KOPT-K1 (cell line): ENCODE data around the gene MSTN.
"Not testable (repeated sequence)": the region's sequence is repeated elsewhere in the genome, so short reads cannot be mapped to it uniquely, and the experiment has no call there.

Experiments used
- H3K27ac ChIP-seq: fragments of 200-600 bp; sonication (generic); 2 replicates; pipeline ENCODE4 v1.5.1; 2016; ENCODE audit warnings: antibody characterized with exemption, mild to moderate bottlenecking, low read depth, low read length; ENCODE audit not compliant: poor library complexity, severe bottlenecking
- H3K36me3 ChIP-seq: fragments of 200-600 bp; sonication (generic); 2 replicates; pipeline ENCODE4 v1.5.1; 2017; ENCODE audit warnings: antibody characterized with exemption, mild to moderate bottlenecking, low read length, moderate library complexity; ENCODE audit not compliant: insufficient read depth
- H3K9me3 ChIP-seq: fragments of 200-600 bp; sonication (generic); 2 replicates; pipeline ENCODE4 v1.5.1; 2017; ENCODE audit warnings: antibody characterized with exemption, low read length, mild to moderate bottlenecking; ENCODE audit not compliant: insufficient read depth, poor library complexity, severe bottlenecking

Gene MSTN

DNA sequence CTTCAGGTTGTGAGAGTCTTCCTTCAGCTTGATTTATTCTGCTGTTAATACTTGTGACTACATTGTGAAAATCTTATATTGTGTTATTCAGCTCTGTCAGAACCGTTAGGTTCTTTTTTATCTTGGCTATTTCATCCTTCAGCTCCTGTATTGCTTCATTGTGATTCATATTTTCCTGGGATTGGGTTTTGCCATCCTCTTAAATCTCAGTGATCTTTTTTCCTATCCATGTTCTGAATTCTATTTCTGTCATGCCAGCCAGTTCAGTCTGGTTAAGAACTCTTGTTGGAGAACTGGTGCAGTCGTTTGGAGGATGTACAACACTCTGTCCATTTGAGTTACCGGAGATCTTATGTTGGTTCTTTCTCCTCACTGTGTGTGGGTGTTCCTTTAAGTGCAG lies 19.1 kb downstream of the MSTN start:
- Histone ChIP-seq H3K27ac (no peak overlapping the region), H3K9me3 (no peaks in the 10 kb centered on the region), H3K36me3 (no peaks in the 10 kb centered on the region)

DNA sequence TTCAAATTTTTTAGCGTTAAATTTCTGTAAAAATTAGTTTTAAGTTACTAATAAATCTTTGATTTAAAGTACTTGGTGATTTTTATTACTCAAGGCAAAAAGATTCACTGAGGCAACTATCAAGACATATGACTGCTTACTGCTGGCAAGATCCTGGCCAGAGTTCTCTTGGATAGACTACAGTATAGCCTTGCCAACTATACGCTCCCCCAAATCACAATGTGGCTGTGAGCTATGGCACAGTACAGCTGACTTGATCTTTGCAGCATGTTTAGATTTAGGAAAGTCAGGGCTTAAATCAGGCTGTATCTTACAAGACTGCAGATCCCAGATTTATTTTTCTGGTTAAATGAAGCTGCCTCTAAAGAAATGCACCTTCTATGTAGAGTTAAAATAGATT lies 26.5 kb downstream of the MSTN start:
- H3K36me3 ChIP-seq = no peaks in the 10 kb centered on the region
- no peaks in the 10 kb centered on the region for H3K9me3 ChIP-seq
- no peak overlapping the region for H3K27ac ChIP-seq

DNA sequence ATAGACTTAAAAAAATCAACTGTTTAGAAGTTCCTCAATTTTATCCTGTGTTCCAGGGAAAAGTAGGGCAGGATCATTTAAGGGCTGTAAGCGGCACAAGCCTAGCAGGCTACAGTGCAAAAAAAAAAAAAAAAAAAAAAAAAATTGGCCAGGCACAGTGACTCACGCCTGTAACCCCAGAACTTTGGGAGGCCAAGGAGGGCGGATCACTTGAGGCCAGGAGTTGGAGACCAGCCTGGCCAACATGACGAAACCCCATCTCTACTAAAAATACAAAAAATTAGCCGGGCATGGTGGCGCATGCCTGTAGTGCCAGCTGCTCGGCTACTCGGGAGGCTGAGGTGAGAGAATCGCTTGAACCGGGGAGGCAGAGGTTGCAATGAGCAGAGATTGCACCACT lies 28.1 kb downstream of the MSTN start:
- not testable (repeated sequence) for H3K27ac ChIP-seq, H3K9me3 ChIP-seq, H3K36me3 ChIP-seq

DNA sequence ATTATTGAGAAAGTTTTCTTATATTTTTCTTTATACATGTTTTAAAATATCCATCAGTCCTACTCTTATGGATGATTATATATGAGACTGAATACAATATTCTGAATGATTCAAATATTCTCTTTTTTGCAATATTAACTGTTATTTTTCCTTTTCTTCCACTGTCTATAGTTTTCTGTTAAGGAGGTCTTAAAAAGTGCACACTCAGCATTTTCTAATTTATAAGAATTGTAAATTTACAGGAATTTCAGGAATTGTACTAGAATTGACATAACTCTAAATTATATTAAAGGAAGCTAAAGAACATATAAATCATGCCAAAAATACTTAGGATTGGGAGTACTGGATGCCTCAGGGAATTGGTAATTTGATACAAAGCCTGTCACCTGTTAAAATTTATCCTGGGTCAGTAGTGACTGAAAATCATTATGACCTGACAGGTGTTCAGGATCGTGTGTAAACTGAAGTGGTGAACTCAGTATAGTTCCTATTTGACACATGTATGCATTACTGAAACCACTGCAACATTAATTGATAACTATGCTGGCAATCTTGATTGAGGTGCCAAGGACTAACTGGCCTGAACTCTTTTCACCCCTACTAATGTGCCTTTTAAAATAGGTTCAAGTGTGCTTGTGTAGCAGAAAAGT lies 30.4 kb downstream of the MSTN start:
- Histone ChIP-seq H3K27ac (no peak overlapping the region), H3K9me3 (no peaks in the 10 kb centered on the region), H3K36me3 (no peaks in the 10 kb centered on the region)

DNA sequence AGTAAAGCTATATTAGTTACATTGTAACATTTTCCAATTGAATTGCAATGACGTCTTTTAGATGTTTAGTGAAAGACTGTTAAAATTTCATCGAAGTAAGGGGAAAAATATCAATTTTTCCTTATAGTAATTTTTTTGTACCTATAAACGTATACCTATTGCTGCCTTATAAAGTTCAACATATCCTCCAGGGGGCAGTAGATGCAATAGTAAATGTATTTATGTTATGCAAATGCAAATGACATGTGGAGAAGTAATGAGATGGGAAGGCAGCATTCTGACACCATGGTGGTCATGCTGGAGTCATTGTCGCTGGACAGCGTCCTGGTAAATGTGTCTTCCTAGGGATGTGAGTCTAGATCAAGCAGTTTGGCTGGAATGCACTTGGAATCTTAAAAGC lies 38.7 kb downstream of the MSTN start:
- H3K27ac ChIP-seq = no peak overlapping the region
- peaks cover 2% of the 10 kb centered on the region for H3K9me3 ChIP-seq
- no peaks in the 10 kb centered on the region for H3K36me3 ChIP-seq

DNA sequence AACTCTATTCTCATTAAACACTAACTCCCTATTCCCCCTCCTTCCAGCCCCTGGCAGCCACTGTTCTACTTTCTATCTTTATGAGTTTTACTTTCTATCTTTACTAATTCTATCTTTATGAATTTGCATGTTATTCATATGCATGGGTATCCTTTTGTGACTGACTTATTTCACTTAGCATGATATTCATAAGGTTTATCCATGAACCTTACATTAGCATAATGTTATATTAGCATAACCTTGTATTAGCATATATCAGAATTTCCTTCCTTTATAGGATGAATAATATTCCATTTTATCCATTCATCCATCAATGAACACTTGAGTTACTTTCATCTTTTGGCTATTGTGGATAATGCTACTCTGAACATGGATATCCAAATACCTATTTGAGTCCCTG lies 41.8 kb downstream of the MSTN start:
- Histone ChIP-seq H3K27ac (no peak overlapping the region), H3K36me3 (no peaks in the 10 kb centered on the region), H3K9me3 (peaks cover 24% of the 10 kb centered on the region)

DNA sequence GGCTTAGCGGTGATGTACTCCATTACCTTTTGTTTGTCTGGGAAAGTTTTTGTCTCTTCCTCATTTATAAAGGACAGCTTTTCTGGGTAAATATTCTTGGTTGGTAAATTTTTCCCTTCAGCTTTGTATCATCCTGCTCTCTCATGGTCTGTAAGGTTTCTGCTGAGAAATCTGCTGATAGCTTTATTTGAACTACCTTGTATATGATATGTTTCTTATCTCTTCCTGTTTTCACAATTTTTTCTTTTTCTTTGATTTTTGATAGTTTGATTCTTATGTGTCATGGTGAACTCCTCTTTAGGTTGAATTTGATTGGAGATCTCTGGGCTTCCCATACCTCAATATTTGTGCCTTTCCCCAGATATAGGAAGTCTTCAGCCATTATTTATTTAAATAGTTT lies 44.7 kb downstream of the MSTN start:
- Histone ChIP-seq H3K9me3 (peaks cover 34% of the 10 kb centered on the region), H3K27ac (no peak overlapping the region), H3K36me3 (no peaks in the 10 kb centered on the region)

DNA sequence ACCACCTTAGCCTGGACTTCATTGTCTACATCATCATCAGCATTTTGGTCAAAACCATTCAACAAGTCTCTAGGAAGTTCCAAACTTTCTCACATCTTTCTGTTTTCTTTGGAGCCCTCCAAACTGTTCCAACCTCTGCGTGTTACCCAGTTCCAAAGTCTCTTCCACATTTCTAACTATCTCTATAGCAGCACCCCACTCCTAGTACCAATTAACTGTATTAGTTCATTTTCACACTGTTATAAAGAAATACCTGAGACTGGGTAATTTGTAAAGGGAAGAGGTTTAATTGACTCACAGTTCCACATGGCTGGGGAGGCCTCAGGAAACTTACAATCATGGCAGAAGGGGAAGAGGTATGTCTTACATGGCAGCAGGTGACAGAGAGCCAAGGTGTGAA lies 46.6 kb downstream of the MSTN start:
- H3K9me3 ChIP-seq = peaks cover 34% of the 10 kb centered on the region
- H3K27ac ChIP-seq, H3K36me3 ChIP-seq: not testable (repeated sequence)
